KMS-11 (cell line): ENCODE measurements around the gene FAM89A.

Experiments used
- H2AFZ ChIP-seq: fragments of 200-600 bp; sonication (generic); 2 replicates; pipeline ENCODE4 v1.6.1; 2016; ENCODE audit warnings: antibody characterized with exemption, mixed run types, low read depth
- H3K27ac ChIP-seq: fragments of 200-600 bp; sonication (generic); 2 replicates; pipeline ENCODE4 v1.6.1; 2016; ENCODE audit warnings: mild to moderate bottlenecking, mixed run types
- H3K27me3 ChIP-seq: fragments of 200-600 bp; sonication (generic); 2 replicates; pipeline ENCODE4 v1.6.1; 2017; ENCODE audit warnings: mild to moderate bottlenecking, low read depth, mixed run types, moderate library complexity; ENCODE audit not compliant: insufficient read depth
- H3K36me3 ChIP-seq: fragments of 200-600 bp; sonication (generic); 2 replicates; pipeline ENCODE4 v1.6.1; 2017; ENCODE audit warnings: mild to moderate bottlenecking, mixed run types; ENCODE audit not compliant: insufficient read depth
- H3K4me1 ChIP-seq: fragments of 200-600 bp; sonication (generic); 2 replicates; pipeline ENCODE4 v1.6.1; 2016; ENCODE audit warnings: mild to moderate bottlenecking, low read depth, mixed run types; ENCODE audit not compliant: poor library complexity, severe bottlenecking
- H3K4me2 ChIP-seq: fragments of 200-600 bp; sonication (generic); 2 replicates; pipeline ENCODE4 v1.7.0; 2016; ENCODE audit warnings: mild to moderate bottlenecking, mixed run types
- H3K4me3 ChIP-seq: fragments of 200-600 bp; sonication (generic); IDR thresholded peaks from 2 replicates; pipeline ENCODE4 v1.6.1; 2017; ENCODE audit warnings: low read depth, low read length, mixed read lengths; ENCODE audit not compliant: insufficient read depth
- H3K79me2 ChIP-seq: fragments of 200-600 bp; sonication (generic); 2 replicates; pipeline ENCODE4 v1.6.1; 2016; ENCODE audit warnings: low read depth, mixed run types; ENCODE audit not compliant: insufficient read depth
- H3K9ac ChIP-seq: fragments of 200-600 bp; sonication (generic); 2 replicates; pipeline ENCODE4 v1.6.1; 2016; ENCODE audit warnings: mild to moderate bottlenecking, mixed run types
- H4K20me1 ChIP-seq: fragments of 200-600 bp; sonication (generic); 2 replicates; pipeline ENCODE4 v1.6.1; 2016; ENCODE audit warnings: mild to moderate bottlenecking, mixed run types; ENCODE audit not compliant: insufficient read depth
- TF ChIP-seq, protein P1 (sequence below): fragments of 200-600 bp; sonication (generic); conservative IDR thresholded peaks from 2 replicates; pipeline ENCODE4 v1.6.1; 2017; ENCODE audit warnings: low read depth, mild to moderate bottlenecking, antibody characterized with exemption, low read length, moderate library complexity, mixed read lengths

FAM89A gene

DNA sequence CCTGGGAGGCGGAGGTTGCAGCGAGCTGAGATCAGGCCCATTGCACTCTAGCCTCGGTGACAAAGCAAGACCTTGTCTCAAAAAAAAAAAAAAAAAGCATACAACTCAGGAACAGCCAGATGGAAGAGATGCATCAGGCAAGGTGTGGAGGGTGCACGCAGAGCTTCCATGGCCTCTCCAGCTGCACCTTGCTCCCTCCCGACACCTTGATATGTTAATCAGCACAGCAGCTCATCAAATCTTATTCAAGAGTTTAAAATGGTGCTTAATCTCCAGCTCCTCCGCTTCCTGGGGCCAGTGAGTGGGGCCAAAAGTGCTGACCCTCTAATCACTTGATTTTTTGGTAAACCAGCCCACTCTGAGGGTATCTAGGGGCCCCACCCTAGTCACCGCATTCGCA is 29.3 kb upstream of the FAM89A start:
- H4K20me1 ChIP-seq, result no peaks in the 10 kb centered on the region
- no peak overlapping the region for H3K9ac ChIP-seq
- no peak overlapping the region for H3K27ac ChIP-seq
- H3K4me1 ChIP-seq, result no peaks in the 10 kb centered on the region
- no peaks in the 10 kb centered on the region for H3K79me2 ChIP-seq
- no peak overlapping the region for H3K4me2 ChIP-seq
- H2AFZ ChIP-seq, result no peak overlapping the region
- no peaks in the 10 kb centered on the region for H3K36me3 ChIP-seq
- no peak overlapping the region for H3K4me3 ChIP-seq
- H3K27me3 ChIP-seq, result no peaks in the 10 kb centered on the region
- TF ChIP-seq, protein P1, sequence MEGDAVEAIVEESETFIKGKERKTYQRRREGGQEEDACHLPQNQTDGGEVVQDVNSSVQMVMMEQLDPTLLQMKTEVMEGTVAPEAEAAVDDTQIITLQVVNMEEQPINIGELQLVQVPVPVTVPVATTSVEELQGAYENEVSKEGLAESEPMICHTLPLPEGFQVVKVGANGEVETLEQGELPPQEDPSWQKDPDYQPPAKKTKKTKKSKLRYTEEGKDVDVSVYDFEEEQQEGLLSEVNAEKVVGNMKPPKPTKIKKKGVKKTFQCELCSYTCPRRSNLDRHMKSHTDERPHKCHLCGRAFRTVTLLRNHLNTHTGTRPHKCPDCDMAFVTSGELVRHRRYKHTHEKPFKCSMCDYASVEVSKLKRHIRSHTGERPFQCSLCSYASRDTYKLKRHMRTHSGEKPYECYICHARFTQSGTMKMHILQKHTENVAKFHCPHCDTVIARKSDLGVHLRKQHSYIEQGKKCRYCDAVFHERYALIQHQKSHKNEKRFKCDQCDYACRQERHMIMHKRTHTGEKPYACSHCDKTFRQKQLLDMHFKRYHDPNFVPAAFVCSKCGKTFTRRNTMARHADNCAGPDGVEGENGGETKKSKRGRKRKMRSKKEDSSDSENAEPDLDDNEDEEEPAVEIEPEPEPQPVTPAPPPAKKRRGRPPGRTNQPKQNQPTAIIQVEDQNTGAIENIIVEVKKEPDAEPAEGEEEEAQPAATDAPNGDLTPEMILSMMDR, result no peak

DNA sequence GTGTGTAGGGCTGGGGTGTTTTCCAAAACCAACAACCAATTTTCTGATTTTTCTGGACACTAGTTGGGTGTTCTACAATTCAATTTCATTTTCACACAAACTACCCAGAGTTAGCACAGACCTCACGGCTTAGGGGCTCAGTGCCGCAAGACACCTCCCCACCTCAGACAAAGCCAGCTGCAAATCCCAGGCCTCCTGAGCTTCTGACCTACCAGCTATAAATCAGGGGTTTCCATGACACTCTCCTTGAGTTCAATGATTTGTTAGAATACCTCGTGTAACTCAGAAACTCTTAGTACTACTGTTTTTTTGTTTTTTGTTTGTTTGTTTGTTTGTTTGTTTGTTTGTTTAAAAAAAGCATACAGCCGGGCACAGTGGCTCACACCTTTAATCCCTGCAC is 28.7 kb upstream of the FAM89A start:
- H2AFZ ChIP-seq, result no peak overlapping the region
- H3K79me2 ChIP-seq, result no peaks in the 10 kb centered on the region
- H3K27ac ChIP-seq, result no peak overlapping the region
- no peak overlapping the region for H3K9ac ChIP-seq
- H3K4me1 ChIP-seq, result no peaks in the 10 kb centered on the region
- TF ChIP-seq, protein P1, result no peak
- no peaks in the 10 kb centered on the region for H3K36me3 ChIP-seq
- no peaks in the 10 kb centered on the region for H4K20me1 ChIP-seq
- no peak overlapping the region for H3K4me2 ChIP-seq
- no peaks in the 10 kb centered on the region for H3K27me3 ChIP-seq
- H3K4me3 ChIP-seq, result no peak overlapping the region

DNA sequence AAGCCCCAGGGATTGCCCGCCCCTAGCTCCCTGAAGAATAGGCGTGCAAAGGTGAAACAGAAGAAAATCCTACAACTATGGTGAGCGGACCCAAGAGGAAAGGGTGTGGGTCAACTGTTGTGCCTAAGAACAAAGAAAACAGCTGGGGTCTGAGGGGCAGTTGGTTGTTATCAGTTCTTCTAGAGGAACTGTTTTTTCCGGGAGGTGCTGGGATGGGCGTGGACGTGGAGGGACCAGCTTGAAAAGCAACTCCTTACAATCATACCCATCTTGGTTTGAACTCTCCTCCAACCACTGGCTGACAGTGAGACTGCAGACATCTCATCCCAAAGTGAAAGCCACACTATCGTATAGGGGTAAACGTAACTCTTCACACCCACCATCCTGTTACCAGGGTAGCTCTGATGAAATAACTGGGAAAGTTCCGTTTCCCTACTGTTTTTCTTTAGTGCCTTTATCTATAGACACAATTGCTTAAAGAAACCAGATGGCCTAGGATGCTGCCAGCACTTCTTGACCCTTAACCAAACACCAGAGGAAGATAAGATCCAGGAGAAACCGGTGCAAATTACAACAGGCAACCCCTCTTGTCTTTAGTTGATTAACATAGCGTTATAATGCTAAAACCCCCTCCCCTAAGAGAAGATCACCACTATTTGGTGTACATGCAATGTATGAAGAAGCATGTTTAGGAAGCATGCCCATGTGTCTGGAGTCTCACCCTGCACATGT is 25.6 kb upstream of the FAM89A start:
- no peak overlapping the region for H2AFZ ChIP-seq
- no peak overlapping the region for H3K27ac ChIP-seq
- H3K4me2 ChIP-seq, result no peak overlapping the region
- no peaks in the 10 kb centered on the region for H3K27me3 ChIP-seq
- no peaks in the 10 kb centered on the region for H3K79me2 ChIP-seq
- no peaks in the 10 kb centered on the region for H3K36me3 ChIP-seq
- TF ChIP-seq, protein P1, result no peak
- no peak overlapping the region for H3K9ac ChIP-seq
- H4K20me1 ChIP-seq, result no peaks in the 10 kb centered on the region
- H3K4me3 ChIP-seq, result no peak overlapping the region
- H3K4me1 ChIP-seq, result no peaks in the 10 kb centered on the region

DNA sequence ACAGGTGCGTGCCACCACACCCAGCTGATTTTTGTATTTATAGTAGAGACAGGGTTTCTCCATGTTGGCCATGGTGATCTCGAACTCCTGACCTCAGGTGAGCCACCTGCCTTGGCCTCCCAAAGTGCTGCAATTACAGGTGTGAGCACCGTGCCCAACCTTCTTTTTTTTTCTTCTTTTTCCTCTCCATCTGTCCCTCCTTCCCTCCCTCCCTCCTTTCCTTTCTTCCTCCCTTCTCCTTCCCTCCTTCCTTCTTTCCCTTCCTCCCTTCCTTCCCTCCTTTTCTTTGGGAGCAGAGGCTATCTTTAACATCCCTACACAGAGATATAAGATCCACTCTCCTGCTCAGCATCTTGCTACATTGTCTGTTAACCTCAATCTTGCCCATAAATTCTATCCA is 24.4 kb upstream of the FAM89A start:
- H3K79me2 ChIP-seq, result no peaks in the 10 kb centered on the region
- TF ChIP-seq, protein P1, result no peak
- no peaks in the 10 kb centered on the region for H3K27me3 ChIP-seq
- no peak overlapping the region for H3K4me2 ChIP-seq
- H3K27ac ChIP-seq, result no peak overlapping the region
- no peak overlapping the region for H2AFZ ChIP-seq
- H3K36me3 ChIP-seq, result no peaks in the 10 kb centered on the region
- H4K20me1 ChIP-seq, result no peaks in the 10 kb centered on the region
- no peak overlapping the region for H3K9ac ChIP-seq
- no peaks in the 10 kb centered on the region for H3K4me1 ChIP-seq
- no peak overlapping the region for H3K4me3 ChIP-seq
